AG09309 (cell line): Measurements from ENCODE around the gene MPLKIP.
"Not testable (repeated sequence)": the region's sequence is repeated elsewhere in the genome, so short reads cannot be mapped to it uniquely, and the experiment has no call there.

Experiments used
- DNase-seq: peaks from one replicate; pipeline ENCODE4 v3.0.0-alpha.2; 2010; ENCODE audit warnings: low read depth
- H3K4me3 ChIP-seq: 2 replicates; pipeline ENCODE4 v1.5.1; 2011; ENCODE audit warnings: mild to moderate bottlenecking, low read depth, low read length, moderate library complexity; ENCODE audit not compliant: control insufficient read depth
- CTCF ChIP-seq: IDR thresholded peaks from 2 replicates; pipeline ENCODE4 v1.5.1; 2011; ENCODE audit warnings: mild to moderate bottlenecking, low read depth, low read length, inconsistent platforms; ENCODE audit not compliant: insufficient read depth, control insufficient read depth; ENCODE audit errors: missing control alignments

Gene MPLKIP

GRCh38 chr7:40134428-40135316, at the start of gene MPLKIP, which contains the start of gene SUGCT:
MPLKIP (minus strand) TSS chr7:40134622; CDS start chr7:40134567, 55 bp downstream.
SUGCT (plus strand) TSS chr7:40135005.
- DNase-seq = peak; percentile 62
- peak; percentile 53 for TF ChIP-seq CTCF

GRCh38 chr7:40182452-40182851, 48.0 kb upstream of the MPLKIP start:
- no peak for DNase-seq
- H3K4me3 ChIP-seq = no peak overlapping the region
- no peak for TF ChIP-seq CTCF

More at GRCh38 chr7:40134428-40135316, at the start of gene MPLKIP, which contains the start of gene SUGCT:
- peak within 1 kb of the TSS; percentile 99 for H3K4me3 ChIP-seq

DNA sequence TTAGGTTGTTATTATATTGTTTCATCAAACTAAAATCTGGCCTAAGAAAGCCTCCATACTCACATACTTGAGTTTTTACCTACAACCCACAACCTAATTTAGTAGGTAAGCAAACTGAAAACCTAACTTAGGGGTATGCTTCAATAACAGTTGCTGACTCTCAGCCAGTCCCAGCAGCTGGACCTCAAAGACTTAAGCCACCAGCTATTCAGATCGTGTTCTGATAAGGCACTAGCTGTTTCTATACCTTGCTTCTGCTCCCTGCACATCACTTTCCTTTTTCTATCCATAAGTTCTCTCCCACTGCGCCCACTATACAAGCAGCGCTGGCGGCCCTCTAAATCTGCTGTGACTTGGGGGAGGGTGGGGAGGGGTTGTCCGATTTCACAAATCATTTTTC, 42.6 kb upstream of the MPLKIP start:
- H3K4me3 ChIP-seq = no peak overlapping the region
- DNase-seq = no peak
- no peak for TF ChIP-seq CTCF

DNA sequence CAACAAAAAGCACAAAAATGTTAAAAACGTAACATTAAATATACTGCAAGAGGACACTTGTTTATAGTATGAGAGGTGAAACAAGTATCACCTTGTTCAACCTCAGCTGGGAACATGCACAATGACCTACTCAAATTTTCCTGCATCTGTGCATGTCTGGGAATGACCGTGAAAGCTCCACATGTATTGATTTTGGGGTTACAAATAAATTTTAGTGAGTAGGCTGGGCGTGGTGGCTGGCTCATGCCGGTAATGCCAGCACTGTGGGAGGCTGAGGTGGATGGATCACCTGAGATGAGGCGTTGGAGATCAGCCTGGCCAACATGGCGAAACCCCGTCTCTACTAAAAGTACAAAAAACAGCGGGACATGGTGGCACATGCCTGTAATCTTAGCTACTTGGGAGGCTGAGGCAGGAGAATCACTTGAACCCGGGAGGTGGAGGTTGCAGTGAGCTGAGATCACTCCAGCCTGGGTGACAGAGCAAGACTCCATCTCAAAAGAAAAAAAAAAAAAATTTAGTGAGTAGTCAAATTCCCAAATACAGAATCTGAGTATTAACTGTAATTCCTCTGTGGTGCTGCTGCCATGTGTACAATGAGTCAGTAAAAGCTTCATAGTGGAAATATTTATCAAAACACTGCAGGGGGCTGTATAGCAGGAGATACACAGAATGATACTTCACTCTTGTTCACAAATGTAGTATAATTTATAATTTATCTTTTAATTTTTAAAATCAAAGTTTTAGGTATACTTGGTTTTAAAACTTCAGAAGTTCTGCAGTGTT, 41.5 kb upstream of the MPLKIP start:
- no peak overlapping the region for H3K4me3 ChIP-seq
- TF ChIP-seq CTCF = no peak
- no peak for DNase-seq

- not testable (repeated sequence) for H3K4me3 ChIP-seq, DNase-seq
These were observed 40.8 kb upstream of the MPLKIP start for GRCh38 chr7:40175256-40175655.

GRCh38 chr7:40173121-40173520, 38.7 kb upstream of the MPLKIP start:
- not testable (repeated sequence) for H3K4me3 ChIP-seq, DNase-seq

GRCh38 chr7:40168266-40168665, 33.8 kb upstream of the MPLKIP start:
- DNase-seq, H3K4me3 ChIP-seq: not testable (repeated sequence)

- no peak for TF ChIP-seq CTCF
- no peak for DNase-seq
- H3K4me3 ChIP-seq = no peak overlapping the region
These were observed 32.9 kb upstream of the MPLKIP start for GRCh38 chr7:40167291-40167690.
